Measurements from ENCODE around the gene SF3A2. TPM values are rescaled to one million over a fixed set of nuclear protein-coding genes. Genes with fewer than 3 reads are reported as not detected.

SF3A2 gene
- total and polyA plus RNA-seq, 2 experiments from 2014 or later = 21.2 to 75.3 TPM

DNA sequence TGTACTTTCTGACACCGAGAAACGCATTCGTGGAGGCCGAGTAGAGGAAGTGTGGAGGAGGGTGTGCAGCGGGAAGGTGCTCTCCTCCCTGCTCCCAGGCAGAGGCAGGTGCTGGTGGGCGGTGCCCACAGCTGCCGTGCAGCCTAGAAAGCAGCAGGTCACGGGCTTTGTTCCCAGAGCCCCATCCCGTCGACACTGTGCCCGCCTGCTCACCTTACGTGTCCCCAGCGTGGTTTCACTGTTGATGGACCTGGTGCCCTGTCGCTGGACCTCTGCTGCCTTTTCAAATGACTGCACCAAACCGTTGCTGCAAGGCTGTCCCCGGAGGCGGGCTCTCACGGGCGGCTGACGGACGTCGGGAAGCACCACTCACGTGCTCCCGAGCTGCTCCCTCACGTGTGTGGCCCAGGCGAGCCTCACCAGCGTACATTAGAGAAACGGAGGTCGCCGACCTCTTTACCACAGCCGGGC lies 21.3 kb upstream of the SF3A2 start:
- Histone ChIP-seq H3K4me3 (no peak overlapping the region), H3K36me3 (replicated peaks; ENCODE audit: insufficient read depth, low read depth) (no peaks in the 10 kb centered on the region), H3K4me1 (ENCODE audit: insufficient read depth) (peaks cover 18% of the 10 kb centered on the region), H4K20me1 (ENCODE audit: insufficient read depth, poor library complexity, severe bottlenecking) (no peaks in the 10 kb centered on the region), H3K4me2 (no peak overlapping the region), H3K9me3 (ENCODE audit: low read depth) (no peaks in the 10 kb centered on the region), H3K9me2 (replicated peaks; ENCODE audit: insufficient read depth) (no peaks in the 10 kb centered on the region), H3K27me3 (no peaks in the 10 kb centered on the region), H3K27ac (no peak overlapping the region), H2AFZ (no peak overlapping the region), H3K79me2 (no peaks in the 10 kb centered on the region)
- TF ChIP-seq EZH2phosphoT487 (IDR thresholded peaks at IDR 0.05; ENCODE audit: low read depth, severe bottlenecking, unreplicated experiment) (no peak), CTCF (IDR thresholded peaks at IDR 0.05; ENCODE audit: poor library complexity) (no peak), EZH2 (IDR thresholded peaks at IDR 0.05; ENCODE audit: borderline replicate concordance) (no peak)
- DNase-seq (ENCODE audit: low spot score) = no peak
- WGBS (ENCODE audit: low lambda C conversion rate, missing lambda C conversion rate) = 92% methylated on average over 31 of the region's 31 CpGs

DNA sequence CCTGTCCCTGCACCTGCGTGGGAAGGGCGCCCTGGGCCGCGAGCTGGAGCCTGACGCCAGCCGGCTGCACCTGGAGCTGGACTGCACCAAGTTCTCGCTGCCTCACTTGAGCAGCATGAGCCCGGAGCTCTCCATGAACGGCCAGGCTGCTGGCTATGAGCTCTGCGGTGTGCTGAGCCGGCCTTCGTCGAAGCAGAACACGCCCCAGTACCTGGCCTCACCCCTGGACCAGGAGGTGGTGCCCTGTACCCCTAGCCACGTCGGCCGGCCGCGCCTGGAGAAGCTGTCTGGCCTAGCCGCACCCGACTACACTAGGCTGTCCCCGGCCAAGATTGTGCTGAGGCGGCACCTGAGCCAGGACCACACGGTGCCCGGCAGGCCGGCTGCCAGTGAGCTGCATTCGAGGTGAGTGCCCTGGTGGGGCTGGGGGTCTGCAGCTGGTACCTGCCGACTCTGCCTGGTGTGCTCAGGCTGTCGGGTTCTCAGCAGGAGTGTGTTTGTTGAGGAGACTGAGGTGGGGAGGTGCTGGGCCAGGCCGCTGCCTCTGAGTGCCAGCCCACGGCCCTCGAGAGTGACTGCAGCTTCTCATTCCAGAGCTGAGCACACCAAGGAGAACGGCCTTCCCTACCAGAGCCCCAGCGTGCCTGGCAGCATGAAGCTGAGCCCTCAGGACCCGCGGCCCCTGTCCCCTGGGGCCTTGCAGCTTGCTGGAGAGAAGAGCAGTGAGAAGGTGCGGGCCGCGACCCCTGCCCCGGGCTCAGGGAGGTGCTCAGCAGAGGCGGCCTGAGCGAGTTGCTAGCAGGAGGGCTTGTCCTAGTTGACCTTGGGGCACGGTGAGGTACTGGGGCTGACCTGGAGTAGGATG lies 20.0 kb upstream of the SF3A2 start:
- no peak overlapping the region for H3K27ac ChIP-seq
- 97% methylated on average over 43 of the region's 43 CpGs for WGBS (ENCODE audit: low lambda C conversion rate, missing lambda C conversion rate)

GRCh38 chr19:2217591-2217990 lies 19.0 kb upstream of the SF3A2 start:
- Histone ChIP-seq H3K27me3 (no peaks in the 10 kb centered on the region), H3K27ac (no peak overlapping the region), H3K9me3 (ENCODE audit: low read depth) (no peaks in the 10 kb centered on the region), H3K4me2 (no peak overlapping the region), H3K4me1 (ENCODE audit: insufficient read depth) (peaks cover 8% of the 10 kb centered on the region), H3K4me3 (no peak overlapping the region), H3K36me3 (replicated peaks; ENCODE audit: insufficient read depth, low read depth) (no peaks in the 10 kb centered on the region), H2AFZ (no peak overlapping the region), H4K20me1 (ENCODE audit: insufficient read depth, poor library complexity, severe bottlenecking) (no peaks in the 10 kb centered on the region), H3K9me2 (replicated peaks; ENCODE audit: insufficient read depth) (no peaks in the 10 kb centered on the region), H3K79me2 (no peaks in the 10 kb centered on the region)
- 99% methylated on average over 22 of the region's 22 CpGs for WGBS (ENCODE audit: low lambda C conversion rate, missing lambda C conversion rate)
- TF ChIP-seq CTCF (IDR thresholded peaks at IDR 0.05; ENCODE audit: poor library complexity) (no peak), EZH2phosphoT487 (IDR thresholded peaks at IDR 0.05; ENCODE audit: low read depth, severe bottlenecking, unreplicated experiment) (no peak)
- DNase-seq (ENCODE audit: low spot score) = no peak

More for the DNA sequence above, 20.0 kb upstream of the SF3A2 start:
- H3K9me3 ChIP-seq (ENCODE audit: low read depth) = no peaks in the 10 kb centered on the region
- H3K36me3 ChIP-seq (replicated peaks; ENCODE audit: insufficient read depth, low read depth) = no peaks in the 10 kb centered on the region
- no peaks in the 10 kb centered on the region for H3K79me2 ChIP-seq
- TF ChIP-seq EZH2 (IDR thresholded peaks at IDR 0.05; ENCODE audit: borderline replicate concordance) = no peak
- no peak for TF ChIP-seq EZH2phosphoT487 (IDR thresholded peaks at IDR 0.05; ENCODE audit: low read depth, severe bottlenecking, unreplicated experiment)
- TF ChIP-seq CTCF (IDR thresholded peaks at IDR 0.05; ENCODE audit: poor library complexity) = no peak
- no peak overlapping the region for H3K4me3 ChIP-seq
- no peaks in the 10 kb centered on the region for H4K20me1 ChIP-seq (ENCODE audit: insufficient read depth, poor library complexity, severe bottlenecking)
- H3K27me3 ChIP-seq = no peaks in the 10 kb centered on the region
- no peak for DNase-seq (ENCODE audit: low spot score)
- no peaks in the 10 kb centered on the region for H3K9me2 ChIP-seq (replicated peaks; ENCODE audit: insufficient read depth)
- no peak overlapping the region for H2AFZ ChIP-seq
- H3K4me2 ChIP-seq = no peak overlapping the region
- peaks cover 18% of the 10 kb centered on the region for H3K4me1 ChIP-seq (ENCODE audit: insufficient read depth)

Measured in hepatocyte (in vitro differentiated cells).